MCF 10A (cell line): ENCODE measurements around the gene TBC1D14. TPM values are rescaled to one million over a fixed set of nuclear protein-coding genes. Genes with fewer than 3 reads are reported as not detected.
A peak's percentile ranks its signal among the peaks of the same experiment; 100 is the strongest.

Experiments
- BruUV-seq: library from RNA; stranded (reverse); fragments of 400-500 nt; replicated peaks from 2 replicates; lab custom pipeline; 2021; lab: Mats Ljungman, UMichigan
- CTCF ChIA-PET: fragments of 300-600 bp; sonication (Branson Sonifier 250); formaldehyde crosslinking; extraction: SDS; loops from one replicate; lab custom pipeline; 2021; ENCODE audit warnings: antibody characterized with exemption, inconsistent platforms; lab: Yijun Ruan, JAX
- POLR2A ChIA-PET: fragments of 300-600, 350-650 bp; sonication (Branson Sonifier 250); formaldehyde crosslinking; extraction: SDS; loops from one replicate; lab custom pipeline; 2020; ENCODE audit warnings: antibody characterized with exemption, inconsistent platforms; lab: Yijun Ruan, JAX
- DNase-seq: peaks from one replicate; pipeline ENCODE4 v3.0.0-alpha.2; 2018; ENCODE audit not compliant: unreplicated experiment
- H3K27ac Mint-ChIP-seq: one replicate; pipeline ENCODE4 v1.8.0; 2022; ENCODE audit warnings: mild to moderate bottlenecking, low read depth, mixed read lengths; ENCODE audit not compliant: unreplicated experiment
- H3K27me3 Mint-ChIP-seq: one replicate; pipeline ENCODE4 v1.8.0; 2022; ENCODE audit warnings: mixed read lengths; ENCODE audit not compliant: insufficient read depth, unreplicated experiment
- H3K36me3 Mint-ChIP-seq: one replicate; pipeline ENCODE4 v1.8.0; 2022; ENCODE audit warnings: mild to moderate bottlenecking, moderate library complexity, mixed read lengths; ENCODE audit not compliant: insufficient read depth, unreplicated experiment
- H3K4me1 Mint-ChIP-seq: one replicate; pipeline ENCODE4 v1.8.0; 2022; ENCODE audit warnings: mixed read lengths; ENCODE audit not compliant: insufficient read depth, unreplicated experiment
- H3K4me3 Mint-ChIP-seq: one replicate; pipeline ENCODE4 v1.8.0; 2022; ENCODE audit warnings: mild to moderate bottlenecking, moderate library complexity, mixed read lengths; ENCODE audit not compliant: unreplicated experiment
- H3K9me3 Mint-ChIP-seq: one replicate; pipeline ENCODE4 v1.8.0; 2022; ENCODE audit warnings: mixed read lengths; ENCODE audit not compliant: unreplicated experiment
- CTCF ChIP-seq: fragments of 200-600 bp; IDR thresholded peaks from one replicate; pipeline ENCODE4 v1.8.0; 2022; ENCODE audit warnings: antibody characterized with exemption, mild to moderate bottlenecking; ENCODE audit not compliant: unreplicated experiment
- intact Hi-C: fragments of 100-400 bp; cut with micrococcal nuclease; formaldehyde crosslinking; loops from 2 replicates; pipeline ENCODE4 v1.14.1; 2022
- total RNA-seq: library from RNA; stranded (reverse); gene quantifications from 2 replicates; pipeline ENCODE4 v1.2.3, GENCODE V29; 2022

The TBC1D14 gene
- total RNA-seq, 1 experiment from 2014 or later, result 55.1 TPM

GRCh38 chr4:6987588-6987961 is 77.9 kb downstream of the TBC1D14 start:
- DNase-seq, result peak; percentile 44
- POLR2A ChIA-PET, result interaction anchor here (0.8 to 3.6 kb wide), 18 partner anchors 8 to 354 kb away, joined by 3 to 87 read pairs (median 7); partner anchors contain the start of genes BLOC1S4, GRPEL1, MRFAP1L1 and TADA2B
- peak overlapping the region; percentile 95 for H3K27ac Mint-ChIP-seq
- CTCF ChIA-PET, result interaction anchor here (0.9 to 2.2 kb wide), 4 partner anchors 13 to 83 kb away, joined by 3 to 8 read pairs (median 6); partner anchors contain the start of gene TADA2B
- no peaks in the 10 kb centered on the region for H3K27me3 Mint-ChIP-seq
- H3K36me3 Mint-ChIP-seq, result peaks cover 18% of the 10 kb centered on the region
- peaks cover 47% of the 10 kb centered on the region for H3K4me1 Mint-ChIP-seq
- intact Hi-C loops, result loop anchor here (1.0 to 5.0 kb wide), 4 partner anchors 55 to 270 kb away; partner anchors contain the start of genes BLOC1S4, GRPEL1, TADA2B and TBC1D14
- peak overlapping the region; percentile 97 for H3K4me3 Mint-ChIP-seq
- BruUV-seq, result TSS peak; percentile 33
- no peak for TF ChIP-seq CTCF
- no peaks in the 10 kb centered on the region for H3K9me3 Mint-ChIP-seq

DNA sequence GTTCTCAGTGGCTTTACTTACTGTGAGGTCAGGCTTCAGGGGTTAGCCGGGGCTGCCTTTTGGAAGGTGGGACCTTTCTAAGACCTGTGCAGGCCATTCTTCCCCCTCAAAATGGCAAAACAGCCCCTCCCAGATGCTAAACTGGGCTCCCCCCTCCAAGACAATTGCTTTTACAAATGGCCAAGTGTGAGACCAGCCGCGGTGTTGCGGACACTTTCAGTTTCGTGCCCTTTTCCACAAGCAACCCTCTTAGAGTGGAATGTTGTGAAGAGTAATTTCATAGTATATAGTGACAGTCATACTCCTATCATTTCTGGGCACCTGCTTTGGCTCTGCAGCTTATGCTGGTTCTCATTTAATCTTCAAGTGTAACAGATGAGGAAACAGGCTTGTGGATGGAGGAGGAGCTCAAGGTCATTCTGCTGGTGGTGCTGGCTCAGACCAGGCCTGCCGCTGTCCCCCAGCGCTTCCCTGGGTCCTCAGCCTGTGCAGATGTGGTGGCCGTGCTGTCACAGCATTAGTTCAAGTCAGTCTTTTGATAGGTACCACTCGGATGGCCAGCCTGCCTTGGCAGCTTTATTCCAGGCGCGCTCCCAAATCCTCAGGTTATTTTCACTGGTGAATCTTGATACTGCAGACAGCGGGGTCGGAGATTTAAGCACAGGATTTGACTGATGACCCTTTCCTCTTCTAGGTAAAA is 78.5 kb downstream of the TBC1D14 start:
- peak overlapping the region; percentile 95 for H3K27ac Mint-ChIP-seq
- H3K4me3 Mint-ChIP-seq, result peak overlapping the region; percentile 97
- H3K9me3 Mint-ChIP-seq, result no peaks in the 10 kb centered on the region
- CTCF ChIA-PET, result interaction anchor here (0.9 to 2.2 kb wide), 4 partner anchors 14 to 83 kb away, joined by 3 to 8 read pairs (median 6); partner anchors contain the start of gene TADA2B
- intact Hi-C loops, result loop anchor here (5.0 kb wide), 2 partner anchors 81 to 271 kb away; partner anchors contain the start of genes BLOC1S4 and TBC1D14
- BruUV-seq, result no TSS peak
- peaks cover 19% of the 10 kb centered on the region for H3K36me3 Mint-ChIP-seq
- H3K4me1 Mint-ChIP-seq, result peaks cover 53% of the 10 kb centered on the region
- POLR2A ChIA-PET, result interaction anchor here (0.8 to 3.6 kb wide), 17 partner anchors 7 to 354 kb away, joined by 3 to 87 read pairs (median 7); partner anchors contain the start of genes BLOC1S4, GRPEL1, MRFAP1L1 and TADA2B
- peak; percentile 17 for DNase-seq
- no peak for TF ChIP-seq CTCF
- no peaks in the 10 kb centered on the region for H3K27me3 Mint-ChIP-seq

- Mint-ChIP-seq H3K9me3 (no peaks in the 10 kb centered on the region), H3K27me3 (no peaks in the 10 kb centered on the region), H3K36me3 (peaks cover 26% of the 10 kb centered on the region), H3K4me1 (peaks cover 57% of the 10 kb centered on the region), H3K27ac (peak overlapping the region; percentile 79), H3K4me3 (peak overlapping the region; percentile 97)
- DNase-seq, result no peak
- intact Hi-C loops, result loop anchor here (5.0 kb wide), 2 partner anchors 82 to 272 kb away; partner anchors contain the start of genes BLOC1S4 and TBC1D14
- BruUV-seq, result no TSS peak
- ChIA-PET CTCF (interaction anchor here (0.6 to 0.7 kb wide), 2 partner anchors 15 to 79 kb away, joined by 3 read pairs; no protein-coding TSS in a partner anchor), POLR2A (interaction anchor here (1.1 to 5.1 kb wide), 5 partner anchors 9 to 79 kb away, joined by 5 to 87 read pairs (median 29); partner anchors contain the start of genes GRPEL1 and TADA2B)
- TF ChIP-seq CTCF, result no peak
These were observed 79.8 kb downstream of the TBC1D14 start for GRCh38 chr4:6989331-6989923.
